Osteoblast (primary cell): Measurements from ENCODE around the gene LRRC74A. TPM values are rescaled to one million over a fixed set of nuclear protein-coding genes. Genes with fewer than 3 reads are reported as not detected.

Experiments
- DNase-seq: peaks from one replicate; pipeline ENCODE4 v3.0.0; 2011; ENCODE audit warnings: low spot score, mixed read lengths; ENCODE audit not compliant: insufficient read length; ENCODE audit errors: missing footprints
- H2AFZ ChIP-seq: 2 replicates; pipeline ENCODE4 v1.6.0; 2011; ENCODE audit warnings: mild to moderate bottlenecking, low read length
- H3K27ac ChIP-seq: 2 replicates; pipeline ENCODE4 v1.5.1; 2011; ENCODE audit warnings: mild to moderate bottlenecking, low read depth, low read length, moderate library complexity
- H3K27me3 ChIP-seq: 2 replicates; pipeline ENCODE4 v1.6.0; 2012; ENCODE audit warnings: mild to moderate bottlenecking, control low read depth, inconsistent platforms, low read length, moderate library complexity; ENCODE audit not compliant: insufficient read depth
- H3K36me3 ChIP-seq: 2 replicates; pipeline ENCODE4 v1.5.1; 2011; ENCODE audit warnings: mild to moderate bottlenecking, low read length, control low read depth, moderate library complexity; ENCODE audit not compliant: insufficient read depth
- H3K4me1 ChIP-seq: 2 replicates; pipeline ENCODE4 v1.5.1; 2011; ENCODE audit warnings: mild to moderate bottlenecking, low read length, control low read depth, moderate library complexity; ENCODE audit not compliant: insufficient read depth
- H3K4me2 ChIP-seq: 2 replicates; pipeline ENCODE4 v1.6.0; 2011; ENCODE audit warnings: mild to moderate bottlenecking, low read length; ENCODE audit not compliant: insufficient read depth
- H3K4me3 ChIP-seq: fragments of 200-600 bp; sonication (generic); 3 replicates; pipeline ENCODE4 v1.5.1; 2012; ENCODE audit warnings: mild to moderate bottlenecking, low read length, inconsistent platforms; ENCODE audit not compliant: insufficient read depth
- H3K79me2 ChIP-seq: 2 replicates; pipeline ENCODE4 v1.6.0; 2012; ENCODE audit warnings: mild to moderate bottlenecking, low read length, control low read depth, inconsistent platforms; ENCODE audit not compliant: insufficient read depth
- H3K9me3 ChIP-seq: 2 replicates; pipeline ENCODE4 v1.5.1; 2011; ENCODE audit warnings: low read depth, low read length, control low read depth
- H4K20me1 ChIP-seq: 2 replicates; pipeline ENCODE4 v1.6.0; 2012; ENCODE audit warnings: mild to moderate bottlenecking, low read length, control low read depth; ENCODE audit not compliant: insufficient read depth
- total RNA-seq: library from RNA; depleted of rRNA; stranded (reverse); fragments of >200 nt; gene quantifications from 2 replicates; pipeline ENCODE4 v1.2.3, GENCODE V29; 2012
- TF ChIP-seq, protein P1 (sequence below): IDR thresholded peaks from 2 replicates; pipeline ENCODE4 v1.5.1; 2011; ENCODE audit warnings: mild to moderate bottlenecking, low read depth, low read length, moderate library complexity; ENCODE audit errors: extremely low read depth

The LRRC74A gene
- total RNA-seq, 1 donor: not detected

GRCh38 chr14:76820700-76821099 is 5.5 kb upstream of the LRRC74A start:
- H3K4me1 ChIP-seq: no peaks in the 10 kb centered on the region
- peaks cover 18% of the 10 kb centered on the region for H3K27me3 ChIP-seq
- DNase-seq: no peak
- TF ChIP-seq, protein P1, sequence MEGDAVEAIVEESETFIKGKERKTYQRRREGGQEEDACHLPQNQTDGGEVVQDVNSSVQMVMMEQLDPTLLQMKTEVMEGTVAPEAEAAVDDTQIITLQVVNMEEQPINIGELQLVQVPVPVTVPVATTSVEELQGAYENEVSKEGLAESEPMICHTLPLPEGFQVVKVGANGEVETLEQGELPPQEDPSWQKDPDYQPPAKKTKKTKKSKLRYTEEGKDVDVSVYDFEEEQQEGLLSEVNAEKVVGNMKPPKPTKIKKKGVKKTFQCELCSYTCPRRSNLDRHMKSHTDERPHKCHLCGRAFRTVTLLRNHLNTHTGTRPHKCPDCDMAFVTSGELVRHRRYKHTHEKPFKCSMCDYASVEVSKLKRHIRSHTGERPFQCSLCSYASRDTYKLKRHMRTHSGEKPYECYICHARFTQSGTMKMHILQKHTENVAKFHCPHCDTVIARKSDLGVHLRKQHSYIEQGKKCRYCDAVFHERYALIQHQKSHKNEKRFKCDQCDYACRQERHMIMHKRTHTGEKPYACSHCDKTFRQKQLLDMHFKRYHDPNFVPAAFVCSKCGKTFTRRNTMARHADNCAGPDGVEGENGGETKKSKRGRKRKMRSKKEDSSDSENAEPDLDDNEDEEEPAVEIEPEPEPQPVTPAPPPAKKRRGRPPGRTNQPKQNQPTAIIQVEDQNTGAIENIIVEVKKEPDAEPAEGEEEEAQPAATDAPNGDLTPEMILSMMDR: no peak
- H3K9me3 ChIP-seq: no peaks in the 10 kb centered on the region
- H3K27ac ChIP-seq: no peak overlapping the region
- no peaks in the 10 kb centered on the region for H4K20me1 ChIP-seq
- no peaks in the 10 kb centered on the region for H3K79me2 ChIP-seq
- no peak overlapping the region for H3K4me2 ChIP-seq
- no peak overlapping the region for H3K4me3 ChIP-seq
- no peaks in the 10 kb centered on the region for H3K36me3 ChIP-seq
- no peak overlapping the region for H2AFZ ChIP-seq

DNA sequence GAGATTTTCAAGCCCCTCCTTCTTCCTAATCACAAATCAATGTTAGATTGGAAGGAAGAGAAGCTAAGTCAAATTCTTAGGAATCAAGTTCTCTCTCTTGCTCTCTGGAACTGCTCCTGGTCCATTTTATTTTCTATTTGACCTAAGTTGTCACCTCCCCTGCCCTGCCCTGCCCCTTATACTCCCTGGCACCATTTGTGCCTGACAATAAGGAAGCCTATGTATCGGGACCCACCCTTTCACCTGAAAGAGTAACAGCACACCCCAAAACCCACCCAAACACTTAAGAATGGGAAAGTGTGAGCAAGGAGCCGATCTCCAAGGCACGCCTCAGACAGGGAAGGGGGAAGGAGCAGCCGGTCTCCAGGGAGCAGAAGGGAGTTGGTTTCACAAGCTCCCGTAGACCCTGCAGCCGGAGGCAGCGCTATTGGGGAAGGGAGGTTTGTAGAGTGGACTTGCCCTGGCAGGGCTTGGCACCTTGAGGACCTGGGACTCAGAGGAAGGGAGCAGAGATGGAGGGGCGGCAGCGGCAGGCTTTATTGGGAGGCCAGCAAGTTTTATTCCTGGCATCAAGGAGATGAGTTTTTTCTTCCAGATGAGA is 1.6 kb downstream of the LRRC74A start:
- Histone ChIP-seq H3K4me2 (peak overlapping the region; percentile 71), H4K20me1 (no peaks in the 10 kb centered on the region), H3K4me1 (no peaks in the 10 kb centered on the region), H3K36me3 (no peaks in the 10 kb centered on the region), H3K79me2 (no peaks in the 10 kb centered on the region), H3K27me3 (no peaks in the 10 kb centered on the region), H2AFZ (peak overlapping the region; percentile 92), H3K4me3 (peak overlapping the region; percentile 63), H3K27ac (no peak overlapping the region), H3K9me3 (no peaks in the 10 kb centered on the region)
- DNase-seq: no peak
- TF ChIP-seq, protein P1: no peak

DNA sequence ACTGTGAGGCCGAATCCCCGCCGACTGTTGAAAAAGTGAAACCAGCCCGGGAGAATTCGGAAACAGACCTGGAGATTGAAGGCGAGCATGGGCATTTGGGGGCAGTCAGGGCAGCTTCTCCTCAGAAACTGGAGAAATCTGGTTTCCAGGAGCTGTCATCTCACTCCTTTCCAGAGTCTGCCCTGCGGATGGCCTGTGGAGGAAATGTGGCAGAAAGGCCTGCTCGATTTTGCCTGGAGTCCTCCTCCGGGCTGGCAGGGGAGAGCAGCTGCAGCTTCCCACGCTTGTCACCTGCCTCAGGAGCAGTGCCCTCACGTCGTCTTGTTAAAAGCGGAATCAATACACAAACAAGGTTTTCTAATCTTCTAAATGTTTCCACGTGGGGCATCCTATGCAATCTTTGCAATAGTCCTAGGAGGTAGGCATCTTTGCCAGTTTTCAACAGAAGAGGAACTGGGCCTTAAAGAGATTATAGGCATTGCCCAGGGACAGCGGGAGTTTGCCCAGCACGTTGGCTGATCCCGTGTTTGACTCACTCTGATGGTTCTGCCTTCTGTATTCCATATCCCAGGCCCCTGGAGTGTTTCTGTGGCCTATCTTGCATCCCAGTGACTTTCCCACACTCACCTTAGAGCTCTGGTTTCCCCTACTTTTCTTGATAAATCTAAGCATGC is 2.3 kb downstream of the LRRC74A start:
- Histone ChIP-seq H4K20me1 (no peaks in the 10 kb centered on the region), H3K9me3 (no peaks in the 10 kb centered on the region), H3K79me2 (no peaks in the 10 kb centered on the region), H2AFZ (peak overlapping the region; percentile 92), H3K4me3 (peak overlapping the region; percentile 63), H3K4me1 (no peaks in the 10 kb centered on the region), H3K27ac (no peak overlapping the region), H3K36me3 (no peaks in the 10 kb centered on the region), H3K27me3 (no peaks in the 10 kb centered on the region), H3K4me2 (peak overlapping the region; percentile 71)
- TF ChIP-seq, protein P1: no peak
- no peak for DNase-seq

DNA sequence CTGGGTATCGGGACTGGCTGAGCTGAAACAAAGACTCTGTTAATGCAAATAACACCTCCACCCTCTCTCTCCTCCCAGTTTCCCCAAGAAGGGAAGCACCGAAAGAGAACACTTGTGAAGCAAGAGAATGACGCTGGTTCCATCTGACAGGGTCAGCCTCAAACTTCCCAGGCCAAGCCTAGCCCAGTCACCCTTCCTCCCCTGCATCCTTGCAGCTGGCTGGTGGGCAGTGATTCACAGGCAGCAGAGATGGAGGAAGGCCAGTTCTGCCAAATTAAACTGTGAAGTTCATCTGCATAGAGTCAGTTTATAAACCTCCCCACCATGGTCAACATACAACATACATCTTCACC is 2.8 kb downstream of the LRRC74A start:
- no peaks in the 10 kb centered on the region for H3K79me2 ChIP-seq
- H2AFZ ChIP-seq: no peak overlapping the region
- no peak overlapping the region for H3K27ac ChIP-seq
- TF ChIP-seq, protein P1: no peak
- peaks cover 4% of the 10 kb centered on the region for H3K27me3 ChIP-seq
- no peaks in the 10 kb centered on the region for H3K36me3 ChIP-seq
- H3K4me3 ChIP-seq: no peak overlapping the region
- no peak overlapping the region for H3K4me2 ChIP-seq
- DNase-seq: no peak
- no peaks in the 10 kb centered on the region for H4K20me1 ChIP-seq
- H3K4me1 ChIP-seq: no peaks in the 10 kb centered on the region
- no peaks in the 10 kb centered on the region for H3K9me3 ChIP-seq
